SU-DHL-6 (cell line): ENCODE results near the gene EXOC3L4.

Experiments used
- H2AFZ ChIP-seq: fragments of 200-600 bp; sonication (generic); 2 replicates; pipeline ENCODE4 v1.6.1; 2014; ENCODE audit warnings: low read depth, mild to moderate bottlenecking, moderate library complexity, mixed read lengths, antibody characterized with exemption, low read length; ENCODE audit not compliant: severe bottlenecking
- H3F3A ChIP-seq: fragments of 200-600 bp; shearing (Covaris generic); 2 replicates; pipeline ENCODE4 v1.6.0; 2016; ENCODE audit warnings: antibody characterized with exemption, mild to moderate bottlenecking; ENCODE audit not compliant: insufficient read depth
- H3K27ac ChIP-seq: fragments of 200-600 bp; sonication (generic); 2 replicates; pipeline ENCODE4 v1.5.1; 2016; ENCODE audit warnings: low read depth, mild to moderate bottlenecking, low read length, moderate library complexity, mixed read lengths
- H3K27me3 ChIP-seq: fragments of 200-600 bp; sonication (generic), shearing (Covaris generic); 2 replicates; pipeline ENCODE4 v1.6.0; 2014; ENCODE audit warnings: mild to moderate bottlenecking, low read length
- H3K36me3 ChIP-seq: fragments of 200-600 bp; sonication (generic); 2 replicates; pipeline ENCODE4 v1.6.1; 2014; ENCODE audit warnings: mild to moderate bottlenecking, low read length, mixed read lengths
- H3K4me2 ChIP-seq: fragments of 300-600, 200-600 bp; shearing (Covaris generic), sonication (generic); 2 replicates; pipeline ENCODE4 v1.6.0; 2014; ENCODE audit warnings: low read length, low read depth, mild to moderate bottlenecking; ENCODE audit not compliant: poor library complexity, severe bottlenecking
- H3K4me3 ChIP-seq: fragments of 200-600 bp; sonication (generic); 2 replicates; pipeline ENCODE4 v1.5.1; 2014; ENCODE audit warnings: antibody characterized with exemption, low read length, mild to moderate bottlenecking, mixed read lengths; ENCODE audit not compliant: insufficient read depth, poor library complexity, severe bottlenecking
- H3K79me2 ChIP-seq: fragments of 200-600 bp; sonication (generic); 2 replicates; pipeline ENCODE4 v1.6.1; 2014; ENCODE audit warnings: mild to moderate bottlenecking, low read length, moderate library complexity; ENCODE audit not compliant: insufficient read depth
- H3K9ac ChIP-seq: fragments of 200-600 bp; sonication (generic); 2 replicates; pipeline ENCODE4 v1.7.0; 2014; ENCODE audit warnings: mild to moderate bottlenecking, low read length
- H3K9me2 ChIP-seq: fragments of 200-600 bp; sonication (generic); replicated peaks from 2 replicates; pipeline ENCODE4 v1.6.1; 2014; ENCODE audit warnings: low read length; ENCODE audit not compliant: insufficient read depth
- H3K9me3 ChIP-seq: fragments of 200-600 bp; sonication (generic); 2 replicates; pipeline ENCODE4 v1.6.1; 2014; ENCODE audit warnings: low read length, mixed read lengths; ENCODE audit not compliant: insufficient read depth
- H4K20me1 ChIP-seq: fragments of 200-600 bp; sonication (generic); 2 replicates; pipeline ENCODE4 v1.6.1; 2014; ENCODE audit warnings: low read depth, mild to moderate bottlenecking, antibody characterized with exemption, low read length, moderate library complexity, mixed read lengths
- EZH2phosphoT487 ChIP-seq: fragments of 200-600 bp; sonication (generic), shearing (Covaris generic); conservative IDR thresholded peaks from 2 replicates; pipeline ENCODE4 v1.6.1; 2018; ENCODE audit warnings: mild to moderate bottlenecking, antibody characterized with exemption, low read length, moderate library complexity, mixed read lengths
- TF ChIP-seq, protein P1 (sequence below): fragments of 200-600 bp; sonication (generic); IDR thresholded peaks from one replicate; pipeline ENCODE4 v1.5.1; 2017; ENCODE audit warnings: antibody characterized with exemption, mild to moderate bottlenecking, low read length, moderate library complexity; ENCODE audit not compliant: insufficient read depth, poor library complexity, severe bottlenecking

The EXOC3L4 gene

GRCh38 chr14:103109535-103110441 lies 15.3 kb downstream of the EXOC3L4 start:
- H3K9ac ChIP-seq, result no peak overlapping the region
- H3K4me2 ChIP-seq, result no peak overlapping the region

GRCh38 chr14:103110681-103111231 lies 16.2 kb downstream of the EXOC3L4 start:
- Histone ChIP-seq H3F3A (no peaks in the 10 kb centered on the region), H3K9me3 (no peaks in the 10 kb centered on the region), H2AFZ (no peak overlapping the region), H3K27ac (no peak overlapping the region), H3K79me2 (no peaks in the 10 kb centered on the region), H3K4me2 (no peak overlapping the region), H3K4me3 (no peak overlapping the region), H3K27me3 (no peaks in the 10 kb centered on the region), H3K9me2 (no peaks in the 10 kb centered on the region), H3K9ac (no peak overlapping the region), H4K20me1 (no peaks in the 10 kb centered on the region), H3K36me3 (no peaks in the 10 kb centered on the region)
- TF ChIP-seq EZH2phosphoT487, result no peak
- TF ChIP-seq, protein P1, sequence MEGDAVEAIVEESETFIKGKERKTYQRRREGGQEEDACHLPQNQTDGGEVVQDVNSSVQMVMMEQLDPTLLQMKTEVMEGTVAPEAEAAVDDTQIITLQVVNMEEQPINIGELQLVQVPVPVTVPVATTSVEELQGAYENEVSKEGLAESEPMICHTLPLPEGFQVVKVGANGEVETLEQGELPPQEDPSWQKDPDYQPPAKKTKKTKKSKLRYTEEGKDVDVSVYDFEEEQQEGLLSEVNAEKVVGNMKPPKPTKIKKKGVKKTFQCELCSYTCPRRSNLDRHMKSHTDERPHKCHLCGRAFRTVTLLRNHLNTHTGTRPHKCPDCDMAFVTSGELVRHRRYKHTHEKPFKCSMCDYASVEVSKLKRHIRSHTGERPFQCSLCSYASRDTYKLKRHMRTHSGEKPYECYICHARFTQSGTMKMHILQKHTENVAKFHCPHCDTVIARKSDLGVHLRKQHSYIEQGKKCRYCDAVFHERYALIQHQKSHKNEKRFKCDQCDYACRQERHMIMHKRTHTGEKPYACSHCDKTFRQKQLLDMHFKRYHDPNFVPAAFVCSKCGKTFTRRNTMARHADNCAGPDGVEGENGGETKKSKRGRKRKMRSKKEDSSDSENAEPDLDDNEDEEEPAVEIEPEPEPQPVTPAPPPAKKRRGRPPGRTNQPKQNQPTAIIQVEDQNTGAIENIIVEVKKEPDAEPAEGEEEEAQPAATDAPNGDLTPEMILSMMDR, result no peak

More at GRCh38 chr14:103109535-103110441, 15.3 kb downstream of the EXOC3L4 start:
- Histone ChIP-seq H3K36me3 (no peaks in the 10 kb centered on the region), H4K20me1 (no peaks in the 10 kb centered on the region), H3K79me2 (no peaks in the 10 kb centered on the region), H3K4me3 (no peak overlapping the region), H3K9me3 (no peaks in the 10 kb centered on the region), H3K27ac (no peak overlapping the region), H2AFZ (no peak overlapping the region), H3K27me3 (no peaks in the 10 kb centered on the region), H3K9me2 (no peaks in the 10 kb centered on the region), H3F3A (no peaks in the 10 kb centered on the region)
- TF ChIP-seq EZH2phosphoT487, result no peak
- TF ChIP-seq, protein P1, result no peak

DNA sequence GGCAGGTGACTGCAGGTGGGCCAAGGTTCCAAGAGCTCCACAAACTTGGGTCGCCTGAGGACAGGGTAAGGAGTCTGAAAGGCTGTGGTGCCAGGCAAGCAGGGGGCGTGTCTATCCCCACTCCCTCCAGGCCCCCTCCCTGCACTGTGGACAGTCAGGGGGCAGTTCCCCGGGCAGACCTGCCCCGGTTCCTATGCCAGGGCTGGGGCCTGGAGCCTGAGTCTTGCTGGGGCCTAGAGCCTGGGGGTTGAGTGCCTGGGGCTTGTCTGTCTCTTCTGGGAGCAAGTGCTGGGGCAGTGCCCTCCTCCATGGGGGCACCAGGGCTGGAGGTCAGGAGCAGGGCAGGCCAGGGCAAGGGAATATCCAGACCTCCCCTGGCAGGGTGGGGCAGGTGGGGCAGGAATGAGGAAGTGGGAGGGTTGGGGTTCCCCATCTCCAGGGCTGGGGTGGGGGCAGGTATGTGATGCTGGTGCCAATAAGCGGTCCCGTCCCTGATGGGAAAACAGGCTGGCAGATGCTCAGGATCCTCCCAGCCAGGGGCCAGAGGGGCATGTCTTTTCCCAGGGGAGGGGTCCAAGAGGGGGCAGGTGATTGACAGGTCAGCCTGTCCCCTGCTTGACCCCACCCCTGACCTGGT lies 16.8 kb downstream of the EXOC3L4 start:
- Histone ChIP-seq H2AFZ (no peak overlapping the region), H3K27me3 (no peaks in the 10 kb centered on the region), H4K20me1 (no peaks in the 10 kb centered on the region), H3K9me3 (no peaks in the 10 kb centered on the region), H3K4me3 (no peak overlapping the region), H3K79me2 (no peaks in the 10 kb centered on the region), H3K9me2 (no peaks in the 10 kb centered on the region), H3K36me3 (no peaks in the 10 kb centered on the region), H3F3A (no peaks in the 10 kb centered on the region), H3K4me2 (no peak overlapping the region), H3K27ac (no peak overlapping the region), H3K9ac (no peak overlapping the region)
- TF ChIP-seq EZH2phosphoT487, result no peak
- TF ChIP-seq, protein P1, result no peak
